GM19467 (cell line): Measurements from ENCODE around the gene HEG1.

Experiments used
- ATAC-seq: cut with Tn5 transposase; IDR thresholded peaks from one replicate; pipeline ENCODE4 v1.9.1; 2021; ENCODE audit warnings: mild to moderate bottlenecking, moderate library complexity; ENCODE audit not compliant: unreplicated experiment

HEG1 gene

GRCh38 chr3:125017406-125017805 is 38.4 kb downstream of the HEG1 start:
- ATAC-seq: no peak

- ATAC-seq: no peak
Observed at GRCh38 chr3:125014570-125015179, 41.1 kb downstream of the HEG1 start.

GRCh38 chr3:125013095-125013494 is 42.7 kb downstream of the HEG1 start:
- no peak for ATAC-seq

- ATAC-seq: no peak
Observed at GRCh38 chr3:125011941-125012340, 43.9 kb downstream of the HEG1 start.

GRCh38 chr3:125010393-125010792 is 45.4 kb downstream of the HEG1 start:
- no peak for ATAC-seq

GRCh38 chr3:125008766-125009165 is 47.0 kb downstream of the HEG1 start:
- no peak for ATAC-seq

- ATAC-seq: no peak
Observed at GRCh38 chr3:125006291-125006731, 49.5 kb downstream of the HEG1 start.

GRCh38 chr3:125005676-125006075 is 50.1 kb downstream of the HEG1 start:
- ATAC-seq: no peak

GRCh38 chr3:125005222-125005621 is 50.6 kb downstream of the HEG1 start:
- no peak for ATAC-seq

GRCh38 chr3:125003859-125004595 is 51.8 kb downstream of the HEG1 start:
- ATAC-seq: no peak

- ATAC-seq: no peak
Observed at GRCh38 chr3:125003369-125003853, 52.4 kb downstream of the HEG1 start.

- ATAC-seq: no peak
Observed at GRCh38 chr3:125002414-125003368, 53.1 kb downstream of the HEG1 start.

GRCh38 chr3:125001557-125002413 is 54.0 kb downstream of the HEG1 start:
- ATAC-seq: no peak

GRCh38 chr3:125000661-125001060 is 55.1 kb downstream of the HEG1 start:
- ATAC-seq: no peak

GRCh38 chr3:124999897-125000435 is 55.8 kb downstream of the HEG1 start:
- no peak for ATAC-seq

GRCh38 chr3:124999317-124999716 is 56.5 kb downstream of the HEG1 start:
- no peak for ATAC-seq

- no peak for ATAC-seq
Observed at GRCh38 chr3:124998247-124998630, 57.6 kb downstream of the HEG1 start.

- no peak for ATAC-seq
Observed at GRCh38 chr3:124997303-124998246, 58.2 kb downstream of the HEG1 start.

GRCh38 chr3:124995460-124995994 is 60.3 kb downstream of the HEG1 start:
- no peak for ATAC-seq
